GM23248 (cell line): ENCODE results near the gene TEN1. TPM values are rescaled to one million over a fixed set of nuclear protein-coding genes. Genes with fewer than 3 reads are reported as not detected.

ENCODE experiments used
- DNase-seq: peaks from one replicate; pipeline ENCODE4 v3.0.0-alpha.2; 2015
- H2AFZ ChIP-seq: fragments of 200-600 bp; sonication (generic); 2 replicates; pipeline ENCODE4 v1.6.1; 2016; ENCODE audit warnings: antibody characterized with exemption
- H3F3A ChIP-seq: fragments of 200-600 bp; sonication (generic); 2 replicates; pipeline ENCODE4 v1.6.1; 2016; ENCODE audit warnings: mild to moderate bottlenecking, antibody characterized with exemption, mixed run types; ENCODE audit not compliant: insufficient read depth
- H3K27ac ChIP-seq: fragments of 200-600 bp; sonication (generic); 2 replicates; pipeline ENCODE4 v1.5.1; 2016; ENCODE audit warnings: mild to moderate bottlenecking
- H3K27me3 ChIP-seq: fragments of 200-600 bp; sonication (generic); replicated peaks from 2 replicates; pipeline ENCODE4 v1.6.1; 2016; ENCODE audit warnings: mild to moderate bottlenecking; ENCODE audit not compliant: insufficient read depth
- H3K36me3 ChIP-seq: fragments of 200-600 bp; sonication (generic); 2 replicates; pipeline ENCODE4 v1.6.1; 2016; ENCODE audit warnings: low read depth, mild to moderate bottlenecking
- H3K4me1 ChIP-seq: fragments of 200-600 bp; sonication (generic); 2 replicates; pipeline ENCODE4 v1.6.1; 2016; ENCODE audit warnings: mild to moderate bottlenecking; ENCODE audit not compliant: insufficient read depth
- H3K4me2 ChIP-seq: fragments of 200-600 bp; sonication (generic); one replicate; pipeline ENCODE4 v1.6.1; 2016; ENCODE audit warnings: mild to moderate bottlenecking; ENCODE audit not compliant: unreplicated experiment
- H3K4me3 ChIP-seq: fragments of 200-600 bp; sonication (generic); 2 replicates; pipeline ENCODE4 v1.5.1; 2016; ENCODE audit warnings: mild to moderate bottlenecking
- H3K79me2 ChIP-seq: fragments of 200-600 bp; sonication (generic); 2 replicates; pipeline ENCODE4 v1.6.1; 2016; ENCODE audit warnings: mild to moderate bottlenecking; ENCODE audit not compliant: insufficient read depth
- H3K9ac ChIP-seq: fragments of 200-600 bp; sonication (generic); 2 replicates; pipeline ENCODE4 v1.6.1; 2016; ENCODE audit warnings: mild to moderate bottlenecking
- H3K9me2 ChIP-seq: fragments of 200-600 bp; sonication (generic); 2 replicates; pipeline ENCODE4 v1.6.1; 2016; ENCODE audit warnings: mixed run types, mild to moderate bottlenecking, moderate library complexity; ENCODE audit not compliant: insufficient read depth
- H3K9me3 ChIP-seq: fragments of 200-600 bp; sonication (generic); one replicate; pipeline ENCODE4 v1.6.1; 2017; ENCODE audit warnings: low read depth
- H4K20me1 ChIP-seq: fragments of 200-600 bp; sonication (generic); 2 replicates; pipeline ENCODE4 v1.6.0; 2016; ENCODE audit not compliant: insufficient read depth
- EZH2 ChIP-seq: fragments of 200-600 bp; sonication (generic); IDR thresholded peaks from 2 replicates; pipeline ENCODE4 v1.6.1; 2018; ENCODE audit warnings: antibody characterized with exemption, mild to moderate bottlenecking; ENCODE audit not compliant: insufficient read depth, poor library complexity, severe bottlenecking
- EZH2phosphoT487 ChIP-seq: fragments of 200-600 bp; sonication (generic); IDR thresholded peaks from 2 replicates; pipeline ENCODE4 v1.6.1; 2018; ENCODE audit warnings: antibody characterized with exemption, moderate library complexity, mild to moderate bottlenecking, low read depth; ENCODE audit not compliant: insufficient read depth
- WGBS, 2 experiments: methylation state at CpG; one replicate each; pipeline ENCODE4 v1.1.6; 2015 to 2017; ENCODE audit warnings: low lambda C conversion rate in 2 of 2, low coverage in 1 of 2; ENCODE audit errors: missing lambda C conversion rate in 2 of 2; 5-methylcytosine and 5-hydroxymethylcytosine counted together
- in situ Hi-C: fragments of 300-500 bp; cut with MboI; formaldehyde crosslinking; loops from 2 replicates; pipeline ENCODE4 v1.15.0; 2020
- polyA plus RNA-seq: library from polyadenylated mRNA; unstranded; fragments of >200 nt; fragmentation: Nextera tagmentation; extraction: Ambion mirVana; gene quantifications from 2 replicates; pipeline ENCODE4 v1.2.1, GENCODE V29; 2016
- total RNA-seq: library from RNA; depleted of rRNA; stranded (reverse); fragments of >200 nt; shearing (Covaris generic); gene quantifications from 2 replicates; pipeline ENCODE4 v1.2.3, GENCODE V29; 2014

Gene TEN1
- total and polyA plus RNA-seq, 2 experiments from 2014 or later, result 19.5 to 21.2 TPM

DNA sequence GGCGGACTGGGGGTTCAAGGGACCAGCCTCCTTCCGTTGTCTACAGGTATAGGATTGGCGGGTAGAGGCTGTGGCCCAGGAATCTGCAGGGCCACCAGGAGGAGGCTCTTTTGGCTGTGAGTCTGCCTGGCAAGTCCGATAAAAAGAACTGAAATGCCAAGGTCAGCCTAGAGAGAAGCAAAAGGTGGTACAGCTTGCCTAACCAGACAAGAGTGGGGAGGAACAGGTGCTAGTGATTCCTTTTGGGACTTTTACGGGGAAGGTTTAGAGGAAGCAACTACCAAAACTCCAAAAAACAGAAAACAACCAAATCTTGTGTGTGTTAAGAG is 53.7 kb downstream of the TEN1 start:
- Histone ChIP-seq H3K9ac (no peak overlapping the region), H2AFZ (no peak overlapping the region), H4K20me1 (no peaks in the 10 kb centered on the region), H3K9me3 (no peaks in the 10 kb centered on the region), H3F3A (peaks cover 3% of the 10 kb centered on the region; the same call in 1 of the 2 replicates), H3K79me2 (no peaks in the 10 kb centered on the region), H3K4me1 (no peaks in the 10 kb centered on the region), H3K4me3 (no peak overlapping the region), H3K9me2 (no peaks in the 10 kb centered on the region), H3K4me2 (no peak overlapping the region), H3K27me3 (no peaks in the 10 kb centered on the region), H3K27ac (no peak overlapping the region), H3K36me3 (no peaks in the 10 kb centered on the region)
- TF ChIP-seq EZH2, result no peak
- no peak for TF ChIP-seq EZH2phosphoT487
- in situ Hi-C loops, result no loop called here
- WGBS, 2 experiments, result 94 to 95% methylated on average over 5 of the region's 5 CpGs
- DNase-seq, result no peak

DNA sequence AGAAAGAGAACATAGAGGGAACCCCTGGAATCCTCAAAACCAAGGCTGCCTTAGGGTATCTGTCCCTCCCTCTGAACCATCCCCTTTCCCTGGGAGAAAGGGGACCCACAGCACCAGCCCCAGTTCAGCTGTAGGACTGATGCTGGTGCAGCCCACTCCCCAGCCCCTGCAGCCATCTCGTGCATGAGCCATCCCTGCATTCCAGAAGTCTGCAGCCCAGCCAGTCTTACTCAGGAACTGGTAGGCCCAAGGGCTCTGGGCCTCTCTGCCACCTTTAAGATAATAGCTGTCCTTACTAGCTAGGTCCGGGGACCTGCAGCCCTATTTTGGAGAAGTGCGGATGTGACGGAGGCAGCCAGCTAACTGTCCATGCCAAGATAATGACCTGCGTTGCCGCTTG is 54.1 kb downstream of the TEN1 start:
- 98 to 99% methylated on average over 6 of the region's 6 CpGs for whole genome bisulfite sequencing, 2 experiments
- H3F3A ChIP-seq, result peaks cover 7% of the 10 kb centered on the region; the same call in 1 of the 2 replicates
- H3K4me2 ChIP-seq, result no peak overlapping the region
- no peaks in the 10 kb centered on the region for H3K79me2 ChIP-seq
- no peak overlapping the region for H2AFZ ChIP-seq
- H3K9me3 ChIP-seq, result no peaks in the 10 kb centered on the region
- H3K27ac ChIP-seq, result no peak overlapping the region
- H3K9me2 ChIP-seq, result no peaks in the 10 kb centered on the region
- H4K20me1 ChIP-seq, result no peaks in the 10 kb centered on the region
- no peaks in the 10 kb centered on the region for H3K36me3 ChIP-seq
- no peak for DNase-seq
- H3K4me3 ChIP-seq, result no peak overlapping the region
- no peaks in the 10 kb centered on the region for H3K27me3 ChIP-seq
- no peak overlapping the region for H3K9ac ChIP-seq
- in situ Hi-C loops, result no loop called here
- H3K4me1 ChIP-seq, result no peaks in the 10 kb centered on the region
- TF ChIP-seq EZH2 (no peak), EZH2phosphoT487 (no peak)

GRCh38 chr17:76034428-76035350 is 55.6 kb downstream of the TEN1 start:
- DNase-seq, result no peak
- Histone ChIP-seq H3K9me3 (no peaks in the 10 kb centered on the region), H3K9ac (no peak overlapping the region), H3K27me3 (no peaks in the 10 kb centered on the region), H4K20me1 (no peaks in the 10 kb centered on the region), H3K4me2 (no peak overlapping the region), H3K79me2 (no peaks in the 10 kb centered on the region), H2AFZ (no peak overlapping the region), H3K4me1 (no peaks in the 10 kb centered on the region), H3K36me3 (peaks cover 13% of the 10 kb centered on the region), H3K27ac (no peak overlapping the region), H3K9me2 (no peaks in the 10 kb centered on the region), H3K4me3 (no peak overlapping the region), H3F3A (peaks cover 20% of the 10 kb centered on the region; the same call in 1 of the 2 replicates)
- TF ChIP-seq EZH2phosphoT487 (no peak), EZH2 (no peak)
- 53 to 59% methylated on average over 13 of the region's 13 CpGs for WGBS, 2 experiments
- in situ Hi-C loops, result no loop called here

DNA sequence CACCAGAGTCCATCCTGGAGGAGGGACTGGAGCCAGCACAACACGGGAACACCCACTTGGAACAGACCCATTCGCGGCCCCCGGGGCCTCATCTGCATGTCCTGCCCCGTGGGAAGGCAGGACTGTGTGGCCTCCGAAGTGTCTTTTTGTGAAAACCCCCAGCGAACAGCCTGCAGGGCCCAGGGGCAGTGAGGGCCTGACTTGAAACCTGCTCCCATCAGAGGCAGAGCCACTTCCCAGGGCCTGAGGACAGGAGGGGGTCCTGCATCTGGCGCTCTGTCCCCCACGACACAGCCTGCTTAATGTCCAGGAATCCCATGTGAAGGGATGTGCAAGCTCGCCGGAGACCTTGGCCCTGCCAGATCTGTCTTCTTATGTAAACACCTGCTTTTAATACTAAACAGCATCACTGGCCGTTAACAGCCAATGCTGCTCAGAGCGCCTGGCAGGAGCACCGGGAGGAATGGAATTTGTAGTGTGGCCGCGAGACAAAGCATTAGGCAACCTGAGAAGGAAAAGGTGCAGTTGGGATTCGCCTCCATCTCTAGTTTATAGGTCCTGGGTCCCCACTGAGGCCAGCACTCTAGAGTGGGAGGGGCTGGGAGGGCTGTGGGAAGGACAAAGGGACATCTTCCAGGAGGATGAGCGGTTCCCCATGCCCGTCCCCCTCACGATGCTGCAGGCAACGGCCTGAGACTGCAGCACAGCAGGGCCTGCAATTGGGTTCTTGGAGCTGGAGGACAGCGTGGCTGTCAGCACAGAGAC is 57.6 kb downstream of the TEN1 start:
- TF ChIP-seq EZH2 (no peak), EZH2phosphoT487 (no peak)
- in situ Hi-C loops, result no loop called here
- no peaks in the 10 kb centered on the region for H3K4me1 ChIP-seq
- H3K9me2 ChIP-seq, result no peaks in the 10 kb centered on the region
- no peak overlapping the region for H3K4me3 ChIP-seq
- H3K9ac ChIP-seq, result no peak overlapping the region
- H2AFZ ChIP-seq, result no peak overlapping the region
- no peaks in the 10 kb centered on the region for H3K79me2 ChIP-seq
- H3K27me3 ChIP-seq, result no peaks in the 10 kb centered on the region
- H3K27ac ChIP-seq, result no peak overlapping the region
- no peaks in the 10 kb centered on the region for H3K9me3 ChIP-seq
- H3K36me3 ChIP-seq, result peaks cover 23% of the 10 kb centered on the region
- peaks cover 20% of the 10 kb centered on the region; the same call in 1 of the 2 replicates for H3F3A ChIP-seq
- no peak overlapping the region for H3K4me2 ChIP-seq
- no peak for DNase-seq
- H4K20me1 ChIP-seq, result no peaks in the 10 kb centered on the region
- 34 to 37% methylated on average over 22 of the region's 22 CpGs for WGBS, 2 experiments
